GM18517 (cell line): Measurements from ENCODE around the gene SLC38A9.
"Not testable (repeated sequence)": the region's sequence is repeated elsewhere in the genome, so short reads cannot be mapped to it uniquely, and the experiment has no call there.

Experiments used
- ATAC-seq: cut with Tn5 transposase; IDR thresholded peaks from one replicate; pipeline ENCODE4 v1.9.1; 2021; ENCODE audit warnings: mild to moderate bottlenecking, moderate library complexity; ENCODE audit not compliant: unreplicated experiment

The SLC38A9 gene, protein sequence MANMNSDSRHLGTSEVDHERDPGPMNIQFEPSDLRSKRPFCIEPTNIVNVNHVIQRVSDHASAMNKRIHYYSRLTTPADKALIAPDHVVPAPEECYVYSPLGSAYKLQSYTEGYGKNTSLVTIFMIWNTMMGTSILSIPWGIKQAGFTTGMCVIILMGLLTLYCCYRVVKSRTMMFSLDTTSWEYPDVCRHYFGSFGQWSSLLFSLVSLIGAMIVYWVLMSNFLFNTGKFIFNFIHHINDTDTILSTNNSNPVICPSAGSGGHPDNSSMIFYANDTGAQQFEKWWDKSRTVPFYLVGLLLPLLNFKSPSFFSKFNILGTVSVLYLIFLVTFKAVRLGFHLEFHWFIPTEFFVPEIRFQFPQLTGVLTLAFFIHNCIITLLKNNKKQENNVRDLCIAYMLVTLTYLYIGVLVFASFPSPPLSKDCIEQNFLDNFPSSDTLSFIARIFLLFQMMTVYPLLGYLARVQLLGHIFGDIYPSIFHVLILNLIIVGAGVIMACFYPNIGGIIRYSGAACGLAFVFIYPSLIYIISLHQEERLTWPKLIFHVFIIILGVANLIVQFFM

DNA sequence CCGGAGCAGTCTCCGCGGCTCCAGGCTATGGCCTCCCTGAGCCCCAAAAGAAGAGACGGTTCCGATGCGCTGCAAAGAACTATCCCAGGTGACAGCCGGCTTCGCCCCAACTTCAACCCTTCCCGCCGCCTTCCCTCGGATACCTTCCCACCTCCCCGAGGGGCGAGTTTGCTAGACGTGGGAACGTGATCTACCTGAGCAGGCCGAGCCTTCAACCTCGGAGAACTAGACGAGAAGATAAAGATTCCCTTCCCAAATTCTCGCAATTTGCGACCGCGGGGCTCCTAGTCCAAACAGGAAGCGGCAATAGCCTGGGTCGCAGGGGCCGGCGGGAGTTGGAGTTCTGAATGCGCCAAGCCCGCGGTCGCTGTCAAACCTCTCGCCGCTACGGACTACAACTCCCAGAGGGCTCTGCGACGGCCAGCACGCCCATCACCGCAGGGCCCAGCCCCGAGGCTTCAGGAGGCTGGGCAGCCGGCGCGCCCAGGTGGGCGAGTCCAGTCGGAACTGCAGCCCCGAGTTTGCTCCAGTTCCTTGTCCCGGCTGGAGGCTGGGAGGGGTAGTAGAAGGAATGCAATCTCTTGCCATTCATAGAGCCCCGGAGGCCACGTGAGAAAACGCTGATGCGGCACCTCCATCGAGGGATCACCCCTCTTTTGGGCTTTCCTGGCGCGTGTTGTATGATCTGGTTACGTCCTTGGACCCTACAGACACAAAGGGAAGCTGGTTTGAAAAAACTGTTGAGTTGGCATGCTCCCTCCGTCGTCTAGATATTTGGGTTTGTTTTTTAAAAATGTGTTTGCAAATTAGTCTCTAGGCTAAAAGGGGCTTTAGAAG lies at the start of gene SLC38A9:
Gene SLC38A9, minus strand, starts transcription at position 302 of the 837 bp plus-strand sequence. CDS start 14,366 bp downstream, outside the sequence.
- peak; percentile 99 for ATAC-seq

DNA sequence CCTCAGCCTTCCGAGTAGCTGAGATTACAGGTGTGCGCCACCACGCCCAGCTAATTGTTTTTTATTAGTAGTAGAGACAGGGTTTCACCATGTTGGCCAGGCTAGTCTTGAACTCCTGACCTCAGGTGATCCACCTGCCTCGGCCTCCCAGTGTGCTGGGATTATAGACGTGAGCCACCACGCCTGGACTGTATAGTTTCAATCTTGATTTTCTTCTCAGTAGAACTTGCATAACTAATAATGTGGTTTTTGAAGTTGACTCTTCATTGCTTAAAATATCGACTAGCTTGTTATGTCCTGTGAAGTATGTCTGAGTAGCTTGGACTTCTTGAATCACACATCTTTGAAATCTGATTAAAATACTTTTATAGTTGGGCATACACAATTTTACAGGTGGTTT lies 49.6 kb upstream of the SLC38A9 start:
- ATAC-seq = not testable (repeated sequence)

DNA sequence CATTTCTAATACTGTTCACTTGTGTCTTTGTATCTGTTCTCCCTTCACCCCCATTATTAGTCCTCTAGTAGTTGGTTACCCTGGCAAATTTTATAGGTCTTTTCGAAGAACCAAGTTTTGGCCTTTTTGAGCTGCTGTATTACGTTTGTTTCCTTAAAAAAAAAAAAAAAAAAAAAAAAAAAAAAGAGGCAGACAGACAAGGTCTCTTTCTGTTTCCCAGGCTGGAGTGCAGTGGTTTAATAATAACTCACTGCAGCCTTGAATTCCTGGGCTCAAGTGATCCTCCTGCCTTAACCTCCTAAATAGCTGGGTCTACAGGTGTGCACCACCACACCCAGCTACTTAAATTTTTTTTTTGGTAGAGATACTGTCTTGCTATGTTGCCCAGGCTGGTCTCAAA lies 46.6 kb upstream of the SLC38A9 start:
- no peak for ATAC-seq

DNA sequence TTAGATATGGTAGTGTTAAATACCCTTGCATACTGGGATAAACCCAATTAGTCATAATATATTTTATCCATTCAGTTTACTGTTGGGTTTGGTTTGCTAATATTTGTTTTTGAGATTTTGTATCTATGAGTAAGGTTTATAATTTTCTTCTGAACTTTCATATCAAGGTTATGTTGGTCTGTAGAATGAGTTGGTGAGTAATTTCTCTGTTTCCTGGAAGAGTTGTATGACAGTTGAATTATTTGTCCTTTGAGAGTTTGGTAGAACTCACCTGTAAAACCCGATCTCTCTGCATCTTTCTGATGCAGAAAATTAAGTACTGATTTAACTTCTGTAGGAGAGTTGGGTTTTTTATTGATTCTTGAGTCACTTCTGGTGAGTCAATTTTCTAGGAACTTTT lies 46.1 kb upstream of the SLC38A9 start:
- ATAC-seq = no peak

DNA sequence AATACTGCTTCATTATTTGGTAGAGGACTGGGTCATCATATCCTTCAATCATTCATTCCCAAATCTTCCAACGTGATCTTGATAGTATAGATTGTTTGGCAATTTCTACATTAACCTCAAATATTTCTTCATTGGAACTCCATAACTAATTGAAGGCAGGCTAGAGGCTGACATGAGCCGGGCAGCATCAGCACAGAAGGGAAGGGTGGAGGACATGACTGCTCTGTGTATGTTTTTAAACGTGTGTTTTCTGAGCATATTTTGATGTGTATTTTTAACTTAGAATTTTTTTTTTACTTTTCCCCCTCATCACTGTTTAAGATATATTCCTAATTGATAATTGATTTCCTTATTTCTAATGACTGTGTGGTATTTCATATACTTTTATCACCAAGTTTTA lies 38.4 kb upstream of the SLC38A9 start:
- ATAC-seq = no peak

DNA sequence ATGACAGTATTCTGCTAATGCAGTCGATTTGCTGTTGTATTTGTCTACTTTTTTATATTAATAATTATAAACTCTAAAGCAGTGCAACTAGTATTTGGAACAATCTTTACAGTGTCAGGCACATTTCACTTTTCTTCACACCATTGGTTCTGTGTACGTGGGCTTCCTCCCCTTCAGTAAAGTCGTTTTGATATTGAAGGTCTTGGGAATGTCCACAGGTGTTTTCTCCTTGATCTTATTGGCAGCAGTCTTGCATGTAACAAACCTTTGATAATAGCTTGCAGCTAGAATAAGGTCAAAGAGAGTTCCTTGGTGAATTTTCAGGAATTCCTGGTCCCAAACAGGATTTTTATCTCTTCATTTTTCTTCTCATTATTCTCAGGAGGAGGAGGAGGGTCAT lies 37.9 kb upstream of the SLC38A9 start:
- no peak for ATAC-seq

DNA sequence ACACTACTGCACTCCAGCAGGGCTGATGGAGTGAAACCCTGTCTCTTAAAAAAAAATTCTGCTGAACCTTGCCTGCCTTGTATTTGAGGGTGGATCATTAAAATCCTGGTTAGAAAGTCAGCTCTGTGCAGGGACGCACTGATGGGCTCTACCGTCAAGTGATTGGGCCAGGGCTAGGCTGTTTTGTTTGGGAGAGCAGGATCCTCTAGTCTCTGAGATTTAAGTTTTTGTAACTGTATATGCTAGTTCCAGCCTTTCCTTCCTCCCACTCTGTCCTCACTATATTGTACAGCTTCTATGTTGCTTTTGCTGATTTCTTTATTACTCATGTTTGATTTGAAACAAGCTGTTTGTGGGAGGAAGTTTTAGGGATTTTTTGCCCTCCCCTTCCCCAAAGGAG lies 37.3 kb upstream of the SLC38A9 start:
- no peak for ATAC-seq

DNA sequence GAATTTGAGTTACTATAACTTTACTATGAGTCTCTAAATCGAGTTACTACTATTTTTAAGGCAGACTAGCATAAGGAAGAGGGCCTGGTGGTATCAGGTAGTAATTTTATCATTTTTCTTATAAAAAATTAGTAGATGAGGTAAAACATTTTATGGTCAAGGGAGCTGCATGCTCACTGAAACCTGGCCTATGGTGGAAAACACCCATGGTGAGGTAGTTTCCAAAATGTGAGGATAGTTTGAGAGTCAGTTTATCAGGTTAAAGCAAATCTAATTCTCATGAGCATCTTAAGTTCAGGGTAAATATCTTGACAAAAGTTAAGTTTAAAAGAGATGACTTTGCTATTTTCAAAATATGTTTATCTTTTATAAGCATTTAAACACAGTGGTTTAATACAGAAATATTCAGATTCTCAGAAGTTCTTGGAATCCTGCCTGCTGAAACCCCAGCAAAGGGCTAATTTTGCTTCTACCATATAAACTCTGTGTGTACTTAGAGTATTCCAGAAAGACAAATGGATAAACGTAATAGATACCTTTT lies 35.7 kb upstream of the SLC38A9 start:
- no peak for ATAC-seq

DNA sequence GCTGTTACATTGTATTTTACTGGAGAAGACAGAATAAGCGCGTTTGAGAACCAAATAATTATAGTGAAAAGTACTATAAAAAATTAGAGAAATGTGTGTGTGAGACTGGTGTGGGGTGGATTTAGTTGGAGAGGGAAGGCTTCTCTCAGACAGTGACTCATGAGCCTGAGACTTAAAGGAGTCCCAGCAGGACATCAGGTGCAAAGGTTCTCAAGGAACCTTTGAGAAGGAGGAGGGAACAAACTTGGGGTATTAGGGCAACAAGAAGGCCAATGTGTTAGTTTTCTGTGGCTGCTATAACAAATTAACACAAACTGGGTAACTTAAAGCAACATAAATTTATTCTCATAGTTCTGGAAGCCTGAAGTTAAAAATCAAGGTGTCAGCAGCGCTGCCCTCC lies 30.7 kb upstream of the SLC38A9 start:
- ATAC-seq = no peak

DNA sequence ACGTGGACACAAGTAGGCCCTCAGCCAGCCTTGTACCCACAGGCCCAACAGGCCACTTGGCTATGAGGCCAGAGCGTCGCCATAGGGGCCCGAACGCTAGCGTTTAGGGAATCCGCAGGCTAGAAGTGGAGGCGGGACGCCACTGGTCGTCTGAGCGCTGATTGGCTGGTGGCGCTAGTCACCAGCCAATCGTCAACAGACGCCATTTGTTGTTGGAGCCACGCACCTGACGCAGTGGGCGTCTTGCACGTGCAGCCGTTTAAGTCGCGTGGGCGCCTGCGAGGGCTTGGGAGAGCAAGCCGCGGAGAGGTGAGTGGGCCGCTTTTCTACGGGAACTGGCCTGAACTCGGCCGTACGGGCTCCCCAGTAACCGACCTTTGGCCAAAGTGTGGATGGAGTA lies 25.7 kb upstream of the SLC38A9 start, which contains the start of gene DDX4:
Gene DDX4, plus strand, starts transcription at position 269 of the 400 bp plus-strand sequence. CDS start 903 bp downstream, outside the sequence.
- ATAC-seq = no peak

DNA sequence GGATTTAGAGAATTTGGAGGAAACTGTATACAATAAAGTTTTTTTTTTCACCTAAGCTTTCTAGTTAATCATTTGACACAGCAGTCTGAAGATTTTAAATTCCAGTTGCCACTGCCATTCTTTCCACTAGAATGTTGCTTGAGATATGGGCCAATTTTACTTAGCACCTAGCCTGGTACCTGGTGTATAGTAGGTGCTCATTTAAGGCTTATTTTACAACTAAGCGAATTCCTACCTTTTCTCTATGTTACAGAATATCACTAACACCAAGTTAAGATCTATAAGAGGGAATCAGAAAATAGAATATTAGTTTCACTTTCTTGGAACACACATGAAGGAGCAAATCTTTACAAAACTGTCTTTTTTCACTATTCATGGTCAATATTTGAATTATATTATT lies 22.5 kb upstream of the SLC38A9 start:
- no peak for ATAC-seq

DNA sequence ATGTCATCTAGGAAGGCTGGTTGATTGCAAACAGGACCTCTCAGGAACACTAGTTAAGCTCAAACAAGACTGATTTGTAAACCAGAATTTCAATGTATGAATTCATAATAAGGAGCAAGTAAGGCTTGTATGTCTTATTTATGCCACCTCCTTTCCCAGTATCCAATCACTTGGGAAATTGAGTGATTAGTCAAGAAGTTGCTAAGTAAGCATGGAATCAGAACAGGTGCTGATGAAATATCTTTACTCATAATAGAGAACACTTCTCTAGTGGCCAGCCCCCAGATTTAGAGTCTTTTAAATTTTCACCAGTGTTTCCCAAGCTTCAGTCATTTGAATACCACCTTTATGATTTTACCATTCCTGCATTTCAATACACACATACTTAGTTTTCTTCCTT lies 20.5 kb upstream of the SLC38A9 start:
- no peak for ATAC-seq

DNA sequence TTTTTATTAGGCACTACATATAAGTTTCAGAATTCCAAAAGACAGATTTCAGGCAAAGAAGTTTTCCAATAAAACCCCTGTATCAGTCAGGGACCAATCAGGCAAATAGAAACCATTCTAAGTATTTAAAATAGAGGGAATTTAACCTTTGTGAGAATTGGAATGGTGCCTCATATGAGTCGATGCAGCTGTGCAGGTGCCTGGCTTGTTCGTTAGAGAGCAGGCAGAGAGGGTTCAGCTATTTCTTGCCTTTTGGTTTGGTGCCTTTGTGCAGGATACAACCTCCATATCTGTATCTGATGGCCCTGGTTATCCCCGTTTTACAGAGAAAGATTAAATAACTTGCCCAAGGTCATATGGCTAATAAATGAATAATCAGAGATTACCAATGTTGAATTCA lies 19.7 kb upstream of the SLC38A9 start:
- ATAC-seq = no peak

DNA sequence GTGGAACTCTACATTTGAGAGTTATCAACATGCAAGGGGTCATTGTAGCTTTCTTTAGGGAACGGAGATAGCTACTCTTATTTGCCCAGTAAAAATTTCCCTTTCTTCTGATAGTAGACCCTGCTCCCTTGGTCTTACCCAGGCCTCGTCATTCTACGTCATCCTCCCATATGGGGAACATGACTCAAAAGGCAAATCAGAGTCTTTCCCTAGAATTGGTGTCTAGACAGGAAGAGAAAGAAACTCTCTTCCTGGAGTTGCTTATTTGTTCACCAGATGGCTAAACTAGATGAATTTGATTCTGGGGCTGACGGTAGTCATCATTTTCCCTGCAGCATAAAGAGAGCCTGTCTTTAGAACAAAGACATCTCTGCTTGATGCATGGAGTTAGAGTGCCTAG lies 12.2 kb upstream of the SLC38A9 start:
- no peak for ATAC-seq

DNA sequence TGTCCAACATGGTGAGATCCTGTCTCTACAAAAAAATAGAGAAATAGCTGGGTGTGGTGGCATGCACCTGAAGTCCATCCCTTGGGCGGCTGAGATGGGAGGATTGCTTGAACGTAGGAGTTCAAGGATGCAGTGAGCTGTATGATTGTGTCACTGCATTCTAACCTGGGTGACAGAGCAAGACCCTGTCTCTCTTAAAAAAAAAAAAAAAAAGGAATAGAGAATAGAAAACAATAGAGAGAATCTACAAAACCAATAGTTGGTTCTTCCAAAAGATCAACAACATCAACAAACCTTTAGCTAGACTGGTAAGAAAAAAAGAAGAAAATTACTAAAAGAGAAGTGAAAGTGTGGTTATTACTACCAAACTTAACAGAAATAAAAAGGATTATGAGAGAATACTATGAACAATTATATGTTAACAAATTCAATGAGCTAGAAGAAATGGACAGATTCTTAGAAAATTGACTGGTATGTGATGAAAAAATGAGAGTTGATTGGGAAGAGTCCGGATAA lies 8.1 kb upstream of the SLC38A9 start:
- ATAC-seq = peak; percentile 65

DNA sequence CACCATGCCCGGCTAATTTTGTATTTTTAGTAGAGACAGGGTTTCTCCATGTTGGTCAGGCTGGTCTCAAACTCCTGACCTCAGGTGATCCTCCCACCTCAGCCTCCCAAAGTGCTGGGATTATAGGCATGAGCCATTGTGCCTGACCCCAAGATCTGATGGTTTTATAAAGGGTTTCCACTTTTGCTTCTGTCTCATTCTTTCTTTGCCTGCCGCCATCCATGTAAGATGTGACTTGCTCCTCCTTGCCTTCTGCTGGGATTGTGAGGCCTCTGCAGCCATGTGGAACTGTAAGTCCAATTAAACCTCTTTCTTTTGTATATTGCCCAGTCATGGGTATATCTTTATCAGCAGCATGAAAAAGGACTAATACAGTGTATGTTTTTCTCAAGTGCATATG lies 6.9 kb upstream of the SLC38A9 start:
- ATAC-seq = not testable (repeated sequence)

DNA sequence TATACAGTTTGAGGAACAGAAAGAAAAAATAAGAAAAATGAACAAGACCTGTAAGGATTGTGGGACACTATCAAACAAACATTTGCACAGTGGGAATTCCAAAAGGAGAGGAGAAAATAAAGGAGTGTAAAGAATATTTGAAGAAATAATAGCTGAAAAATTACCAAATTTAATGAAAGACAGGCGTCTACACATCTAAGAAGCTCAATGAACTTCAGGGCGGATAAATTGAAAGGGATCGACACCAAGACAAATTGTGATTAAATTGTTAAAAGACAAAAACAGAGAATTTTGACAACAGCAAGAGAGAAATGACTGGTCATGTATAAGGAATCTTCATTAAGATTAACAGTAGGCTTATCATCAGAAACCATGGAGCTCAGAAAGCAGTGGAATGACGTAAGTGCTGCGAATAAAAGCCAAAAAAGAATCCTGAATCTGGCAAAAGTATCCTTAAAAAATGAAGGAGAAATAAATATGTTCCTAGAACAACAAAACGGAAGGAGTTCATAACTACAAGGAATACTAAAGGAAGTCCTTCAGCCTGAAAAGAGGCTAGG lies 3.5 kb upstream of the SLC38A9 start:
- ATAC-seq = no peak

DNA sequence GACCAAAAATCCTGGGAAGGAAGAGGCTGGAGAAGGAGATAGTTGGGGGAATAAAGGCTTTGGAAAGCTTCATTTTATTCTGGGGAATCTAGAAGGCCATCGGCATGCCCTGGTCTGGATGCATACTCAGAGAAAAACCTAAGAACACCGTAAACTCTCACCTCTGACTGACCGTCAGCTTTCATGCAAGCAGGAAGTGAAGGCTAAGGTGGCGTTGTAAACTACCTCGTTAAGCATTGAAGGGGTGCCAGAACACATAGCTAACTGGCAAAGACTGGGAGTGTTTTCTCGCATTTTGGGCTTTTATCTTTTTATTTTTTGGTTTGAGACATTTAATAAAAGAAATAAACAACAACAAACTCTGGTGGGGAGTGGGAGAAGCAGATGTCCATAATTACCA lies 2.6 kb upstream of the SLC38A9 start:
- no peak for ATAC-seq

DNA sequence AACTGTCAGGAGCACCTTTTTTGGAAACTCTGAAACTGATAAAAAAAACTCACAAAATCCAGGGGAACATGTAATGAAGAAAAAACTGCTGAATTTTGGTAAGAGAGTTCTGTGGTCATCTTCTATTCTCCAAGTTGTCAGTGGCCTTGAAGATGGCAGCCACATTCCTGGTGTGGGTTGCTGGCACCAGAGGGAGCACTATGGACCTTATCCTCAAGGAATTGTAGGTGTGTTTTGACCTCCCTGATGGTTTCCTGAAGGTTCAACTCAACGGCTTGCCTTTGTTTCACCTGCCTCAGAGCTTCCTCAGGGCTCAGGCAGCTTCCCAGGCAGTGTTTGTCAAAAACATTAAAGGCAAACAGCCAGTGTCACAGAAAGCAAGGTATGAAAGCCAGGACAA lies 2.2 kb upstream of the SLC38A9 start:
- ATAC-seq = no peak

DNA sequence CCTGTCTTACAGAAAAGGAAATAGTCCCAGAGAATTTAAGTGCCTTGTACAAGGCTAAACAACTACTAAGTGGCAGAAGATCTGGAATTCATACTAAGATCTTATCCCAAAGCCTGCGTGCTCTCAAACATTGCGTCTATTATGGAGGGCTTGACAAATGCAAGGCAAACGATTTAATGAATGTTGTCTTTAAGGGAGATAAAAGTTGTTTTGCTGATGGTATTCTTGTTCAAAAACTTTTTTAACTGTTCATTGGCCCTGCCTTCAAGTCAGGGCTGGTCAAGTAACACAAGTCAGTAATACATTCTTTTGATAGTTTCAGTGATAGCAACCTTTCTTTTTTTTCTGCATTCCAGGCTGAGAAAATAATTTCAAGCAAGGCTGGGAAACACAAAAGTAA lies 1.7 kb upstream of the SLC38A9 start:
- ATAC-seq = no peak

DNA sequence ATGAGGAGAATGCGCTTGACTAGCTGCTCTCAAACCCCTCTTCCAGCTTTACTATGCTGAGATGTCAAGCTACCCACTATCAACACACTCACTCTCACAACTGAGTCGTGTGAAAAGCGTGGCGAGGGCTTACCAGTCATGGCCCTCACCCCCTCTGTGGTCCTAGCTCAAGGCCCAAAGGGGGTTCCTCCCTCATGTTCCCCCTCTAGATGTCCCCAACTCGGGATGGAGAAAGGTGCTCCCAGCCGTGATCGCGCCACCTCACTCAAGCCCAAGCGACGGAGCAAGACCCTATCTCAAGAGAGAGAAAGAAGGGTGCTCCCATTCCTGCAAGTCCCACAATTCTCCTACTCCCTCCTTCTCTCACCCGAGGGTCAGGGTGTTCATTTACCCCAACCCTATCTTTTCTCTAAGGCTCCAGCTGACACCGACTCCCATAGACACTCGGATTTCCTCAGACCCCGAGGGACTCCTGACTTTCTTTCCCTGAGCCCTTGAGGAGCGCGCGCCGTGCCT lies 559 bp downstream of the SLC38A9 start:
- ATAC-seq = peak; percentile 2
